ENCODE results near the gene FMO1. TPM values are rescaled to one million over a fixed set of nuclear protein-coding genes. Genes with fewer than 3 reads are reported as not detected.

The FMO1 gene
- total RNA-seq, 1 experiment from 2014 or later = not detected

DNA sequence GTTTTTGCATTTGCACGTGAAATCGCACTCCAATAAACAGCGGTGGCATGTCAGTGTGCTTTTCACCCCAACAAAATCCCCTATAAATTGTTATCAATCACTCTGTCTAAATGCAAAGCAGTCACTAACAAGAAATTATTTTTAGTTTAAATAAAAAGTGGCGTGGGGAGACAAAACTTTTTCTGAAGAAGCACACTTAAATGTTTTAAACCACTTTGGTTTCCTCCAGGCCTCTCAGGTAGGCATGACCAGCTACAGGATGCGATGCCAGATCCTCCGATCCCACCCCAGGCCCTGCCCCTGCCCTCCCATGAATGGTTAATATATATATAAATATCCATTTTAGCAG lies 3.6 kb downstream of the FMO1 start:
- Histone ChIP-seq H3K9me3 (ENCODE audit: low read depth, low read length, poor library complexity, severe bottlenecking) (no peaks in the 10 kb centered on the region), H3K4me1 (ENCODE audit: insufficient read depth, low read length, poor library complexity, severe bottlenecking) (peaks cover 4% of the 10 kb centered on the region), H3K27me3 (replicated peaks; ENCODE audit: insufficient read depth, low read depth, low read length, poor library complexity) (no peaks in the 10 kb centered on the region), H3K36me3 (ENCODE audit: insufficient read depth, low read length, poor library complexity, severe bottlenecking) (no peaks in the 10 kb centered on the region), H3K4me3 (ENCODE audit: low read depth, low read length, poor library complexity, severe bottlenecking) (peak overlapping the region; percentile 68), H3K27ac (ENCODE audit: low read depth, low read length, poor library complexity, severe bottlenecking) (no peak overlapping the region)
- BruUV-seq (replicated peaks) = no TSS peak
- DNase-seq (ENCODE audit: low spot score) = no peak
- CTCF ChIA-PET = interaction anchor here (0.6 to 1.8 kb wide), 3 partner anchors 29 to 171 kb away, joined by 3 to 6 read pairs (median 6); partner anchors contain the start of gene FMO4
- intact Hi-C loops (cut with micrococcal nuclease; ENCODE audit: unreplicated experiment) = no loop called here
- POLR2A ChIA-PET (ENCODE audit: low non-redundant PET) = no interaction called here
- TF ChIP-seq, protein P1, sequence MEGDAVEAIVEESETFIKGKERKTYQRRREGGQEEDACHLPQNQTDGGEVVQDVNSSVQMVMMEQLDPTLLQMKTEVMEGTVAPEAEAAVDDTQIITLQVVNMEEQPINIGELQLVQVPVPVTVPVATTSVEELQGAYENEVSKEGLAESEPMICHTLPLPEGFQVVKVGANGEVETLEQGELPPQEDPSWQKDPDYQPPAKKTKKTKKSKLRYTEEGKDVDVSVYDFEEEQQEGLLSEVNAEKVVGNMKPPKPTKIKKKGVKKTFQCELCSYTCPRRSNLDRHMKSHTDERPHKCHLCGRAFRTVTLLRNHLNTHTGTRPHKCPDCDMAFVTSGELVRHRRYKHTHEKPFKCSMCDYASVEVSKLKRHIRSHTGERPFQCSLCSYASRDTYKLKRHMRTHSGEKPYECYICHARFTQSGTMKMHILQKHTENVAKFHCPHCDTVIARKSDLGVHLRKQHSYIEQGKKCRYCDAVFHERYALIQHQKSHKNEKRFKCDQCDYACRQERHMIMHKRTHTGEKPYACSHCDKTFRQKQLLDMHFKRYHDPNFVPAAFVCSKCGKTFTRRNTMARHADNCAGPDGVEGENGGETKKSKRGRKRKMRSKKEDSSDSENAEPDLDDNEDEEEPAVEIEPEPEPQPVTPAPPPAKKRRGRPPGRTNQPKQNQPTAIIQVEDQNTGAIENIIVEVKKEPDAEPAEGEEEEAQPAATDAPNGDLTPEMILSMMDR (conservative IDR thresholded peaks at IDR 0.05; ENCODE audit: low read depth, low read length) = no peak
- no peak for TF ChIP-seq EZH2 (IDR thresholded peaks at IDR 0.05; ENCODE audit: borderline replicate concordance, low read depth, low read length, poor library complexity, severe bottlenecking)

DNA sequence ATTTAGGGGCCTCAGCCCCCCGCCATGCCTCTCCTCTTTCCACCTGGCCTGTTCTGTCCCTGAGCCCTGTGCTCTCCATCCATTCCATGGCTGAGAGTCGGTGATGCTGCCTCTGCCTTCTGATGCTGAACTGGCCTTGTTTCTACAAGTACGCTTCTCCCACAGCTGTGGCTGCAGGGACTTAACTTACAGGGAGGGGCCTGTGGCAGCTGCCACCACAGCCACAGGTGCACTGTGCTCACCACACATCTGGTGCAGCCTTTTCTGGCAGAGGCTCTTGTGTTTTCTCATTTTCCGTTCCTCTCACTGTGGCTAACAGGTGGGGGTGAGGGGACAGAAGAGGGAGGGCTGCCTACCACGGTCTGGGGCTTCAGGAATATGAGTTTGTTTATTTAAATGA lies 4.2 kb downstream of the FMO1 start:
- POLR2A ChIA-PET (ENCODE audit: low non-redundant PET) = no interaction called here
- intact Hi-C loops (cut with micrococcal nuclease; ENCODE audit: unreplicated experiment) = no loop called here
- H3K27ac ChIP-seq (ENCODE audit: low read depth, low read length, poor library complexity, severe bottlenecking) = no peak overlapping the region

GRCh38 chr1:171254859-171255258 lies 6.6 kb downstream of the FMO1 start:
- POLR2A ChIA-PET (ENCODE audit: low non-redundant PET) = no interaction called here
- H3K27me3 ChIP-seq (replicated peaks; ENCODE audit: insufficient read depth, low read depth, low read length, poor library complexity) = no peaks in the 10 kb centered on the region
- H3K27ac ChIP-seq (ENCODE audit: low read depth, low read length, poor library complexity, severe bottlenecking) = no peak overlapping the region
- intact Hi-C loops (cut with micrococcal nuclease; ENCODE audit: unreplicated experiment) = no loop called here
- TF ChIP-seq, protein P1 (conservative IDR thresholded peaks at IDR 0.05; ENCODE audit: low read depth, low read length) = no peak
- no peak for TF ChIP-seq EZH2 (IDR thresholded peaks at IDR 0.05; ENCODE audit: borderline replicate concordance, low read depth, low read length, poor library complexity, severe bottlenecking)
- no peaks in the 10 kb centered on the region for H3K9me3 ChIP-seq (ENCODE audit: low read depth, low read length, poor library complexity, severe bottlenecking)
- no peaks in the 10 kb centered on the region for H3K36me3 ChIP-seq (ENCODE audit: insufficient read depth, low read length, poor library complexity, severe bottlenecking)
- CTCF ChIA-PET = interaction anchor here (0.6 kb wide), 1 partner anchor 252 kb away, joined by 21 read pairs; no protein-coding TSS in a partner anchor
- no peak for DNase-seq (ENCODE audit: low spot score)
- peaks cover 4% of the 10 kb centered on the region for H3K4me1 ChIP-seq (ENCODE audit: insufficient read depth, low read length, poor library complexity, severe bottlenecking)
- BruUV-seq (replicated peaks) = no TSS peak
- no peak overlapping the region for H3K4me3 ChIP-seq (ENCODE audit: low read depth, low read length, poor library complexity, severe bottlenecking)

More for the DNA sequence above, 4.2 kb downstream of the FMO1 start:
- Histone ChIP-seq H3K4me3 (ENCODE audit: low read depth, low read length, poor library complexity, severe bottlenecking) (no peak overlapping the region), H3K36me3 (ENCODE audit: insufficient read depth, low read length, poor library complexity, severe bottlenecking) (no peaks in the 10 kb centered on the region), H3K27me3 (replicated peaks; ENCODE audit: insufficient read depth, low read depth, low read length, poor library complexity) (no peaks in the 10 kb centered on the region), H3K9me3 (ENCODE audit: low read depth, low read length, poor library complexity, severe bottlenecking) (no peaks in the 10 kb centered on the region), H3K4me1 (ENCODE audit: insufficient read depth, low read length, poor library complexity, severe bottlenecking) (peaks cover 4% of the 10 kb centered on the region)
- no peak for DNase-seq (ENCODE audit: low spot score)
- BruUV-seq (replicated peaks) = no TSS peak
- CTCF ChIA-PET = interaction anchor here (1.8 kb wide), 1 partner anchor 61 kb away, joined by 6 read pairs; the partner anchor contains the start of gene FMO4
- TF ChIP-seq, protein P1 (conservative IDR thresholded peaks at IDR 0.05; ENCODE audit: low read depth, low read length) = no peak
- TF ChIP-seq EZH2 (IDR thresholded peaks at IDR 0.05; ENCODE audit: borderline replicate concordance, low read depth, low read length, poor library complexity, severe bottlenecking) = no peak
